DND-41 (cell line): ENCODE results near the gene SLC11A2.

Experiments
- ATAC-seq: fragments of 200-7000 bp; cut with Tn5 transposase; 3 replicates; pipeline ENCODE4 v1.9.1; 2021; ENCODE audit warnings: low read depth; ENCODE audit not compliant: insufficient read depth
- DNase-seq: peaks from one replicate; pipeline ENCODE4 v3.0.0-alpha.2; 2020
- H2AFZ ChIP-seq: 2 replicates; pipeline ENCODE4 v1.6.0; 2012; ENCODE audit warnings: low read depth, low read length
- H3K27ac ChIP-seq: 2 replicates; pipeline ENCODE4 v1.5.1; 2012; ENCODE audit warnings: low read length, inconsistent platforms
- H3K27me3 ChIP-seq: fragments of 200-600 bp; sonication (generic); 2 replicates; pipeline ENCODE4 v1.6.0; 2012; ENCODE audit warnings: low read length, mild to moderate bottlenecking, inconsistent platforms; ENCODE audit not compliant: insufficient read depth, poor library complexity
- H3K36me3 ChIP-seq: 2 replicates; pipeline ENCODE4 v1.5.1; 2012; ENCODE audit warnings: low read length, inconsistent platforms; ENCODE audit not compliant: insufficient read depth
- H3K4me1 ChIP-seq: 2 replicates; pipeline ENCODE4 v1.5.1; 2012; ENCODE audit warnings: mild to moderate bottlenecking, low read length; ENCODE audit not compliant: insufficient read depth
- H3K4me2 ChIP-seq: 2 replicates; pipeline ENCODE4 v1.6.0; 2012; ENCODE audit warnings: mild to moderate bottlenecking, moderate library complexity, low read length, inconsistent platforms; ENCODE audit not compliant: insufficient read depth
- H3K4me3 ChIP-seq, 2 experiments: fragments of 200-600 bp in 1 of 2; shearing (Covaris generic) in 1 of 2; 2 replicates each; pipeline ENCODE4 v1.5.1; 2012 to 2016; ENCODE audit warnings: inconsistent platforms in 2 of 2, low read length in 2 of 2, mild to moderate bottlenecking in 2 of 2, low read depth in 1 of 2, moderate library complexity in 1 of 2
- H3K79me2 ChIP-seq: 2 replicates; pipeline ENCODE4 v1.6.0; 2012; ENCODE audit warnings: low read length, inconsistent platforms; ENCODE audit not compliant: insufficient read depth
- H3K9ac ChIP-seq: 2 replicates; pipeline ENCODE4 v1.6.0; 2012; ENCODE audit warnings: low read depth, mild to moderate bottlenecking, inconsistent platforms, low read length, moderate library complexity
- H3K9me3 ChIP-seq: 2 replicates; pipeline ENCODE4 v1.5.1; 2012; ENCODE audit warnings: low read length, moderate library complexity, mild to moderate bottlenecking, inconsistent platforms; ENCODE audit not compliant: insufficient read depth, severe bottlenecking
- H4K20me1 ChIP-seq: 2 replicates; pipeline ENCODE4 v1.6.0; 2012; ENCODE audit warnings: low read length; ENCODE audit not compliant: insufficient read depth
- CTCF ChIP-seq: IDR thresholded peaks from 2 replicates; pipeline ENCODE4 v1.5.1; 2012; ENCODE audit warnings: borderline replicate concordance, low read length, moderate library complexity, mild to moderate bottlenecking; ENCODE audit not compliant: poor library complexity, severe bottlenecking; ENCODE audit errors: extremely low read depth
- EZH2 ChIP-seq: IDR thresholded peaks from 3 replicates; pipeline ENCODE4 v1.6.1; 2012; ENCODE audit warnings: borderline replicate concordance, low read depth, mild to moderate bottlenecking, moderate library complexity, low read length, inconsistent platforms; ENCODE audit not compliant: severe bottlenecking

SLC11A2 gene

DNA sequence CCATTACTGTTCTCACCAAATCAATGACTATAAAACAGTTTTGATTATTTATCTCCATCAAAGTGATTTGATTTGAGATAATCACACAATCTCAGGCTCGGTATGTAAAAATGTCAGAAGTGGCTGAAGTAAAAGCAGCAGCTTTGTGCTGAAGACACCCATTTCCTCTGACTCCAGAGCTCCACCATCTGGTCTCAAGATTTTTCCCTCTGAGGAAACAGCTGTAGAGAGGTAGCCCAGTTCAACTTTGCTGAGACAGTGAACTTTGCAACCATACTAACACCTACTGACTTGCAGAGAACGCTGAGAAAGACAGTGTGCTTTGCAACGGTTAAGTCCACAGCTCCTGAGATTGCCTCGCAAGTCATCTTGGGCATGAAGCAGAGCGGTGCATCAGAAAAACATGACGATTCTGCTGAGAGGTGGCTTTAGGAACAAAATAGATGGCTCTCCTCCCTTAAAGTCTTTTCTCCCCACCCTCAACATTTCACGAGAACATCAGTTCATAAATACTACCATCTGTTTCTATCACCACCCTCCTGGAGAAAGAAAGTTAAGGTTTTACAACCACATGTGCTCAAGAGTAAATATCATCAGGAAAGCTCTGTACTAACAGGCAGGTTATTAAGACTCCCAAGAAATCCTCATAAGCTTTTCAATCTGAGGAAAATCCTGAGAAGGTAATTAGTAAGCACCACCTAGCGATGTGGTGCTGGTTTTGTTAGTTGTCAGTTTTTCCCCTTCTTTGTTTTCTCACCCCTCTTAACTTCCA lies 39.0 kb downstream of the SLC11A2 start:
- Histone ChIP-seq H3K4me3 (no peak overlapping the region), H3K4me2 (no peak overlapping the region), H3K36me3 (peaks cover 60% of the 10 kb centered on the region), H3K79me2 (no peaks in the 10 kb centered on the region), H2AFZ (no peak overlapping the region), H4K20me1 (no peaks in the 10 kb centered on the region), H3K4me1 (no peaks in the 10 kb centered on the region), H3K27me3 (no peaks in the 10 kb centered on the region), H3K9ac (no peak overlapping the region), H3K9me3 (no peaks in the 10 kb centered on the region), H3K27ac (no peak overlapping the region)
- peak; percentile 88 for ATAC-seq
- TF ChIP-seq CTCF (peak; percentile 72), EZH2 (no peak)
- peak; percentile 45 for DNase-seq

GRCh38 chr12:50985322-50985721 lies 40.9 kb downstream of the SLC11A2 start:
- no peaks in the 10 kb centered on the region for H3K27me3 ChIP-seq
- H3K27ac ChIP-seq, result no peak overlapping the region
- no peaks in the 10 kb centered on the region for H3K9me3 ChIP-seq
- H3K9ac ChIP-seq, result no peak overlapping the region
- peaks cover 48% of the 10 kb centered on the region for H3K36me3 ChIP-seq
- no peaks in the 10 kb centered on the region for H3K79me2 ChIP-seq
- no peak overlapping the region for H2AFZ ChIP-seq
- DNase-seq (no peak), ATAC-seq (no peak)
- TF ChIP-seq CTCF, result no peak
- no peak for TF ChIP-seq EZH2
- no peaks in the 10 kb centered on the region for H3K4me1 ChIP-seq
- no peak overlapping the region for H3K4me3 ChIP-seq
- no peaks in the 10 kb centered on the region for H4K20me1 ChIP-seq
- no peak overlapping the region for H3K4me2 ChIP-seq

- H3K4me3 ChIP-seq, result no peak overlapping the region
- TF ChIP-seq CTCF (no peak), EZH2 (no peak)
- H3K9ac ChIP-seq, result no peak overlapping the region
- no peaks in the 10 kb centered on the region for H4K20me1 ChIP-seq
- ATAC-seq (no peak), DNase-seq (no peak)
- no peak overlapping the region for H3K27ac ChIP-seq
- no peaks in the 10 kb centered on the region for H3K27me3 ChIP-seq
- H2AFZ ChIP-seq, result no peak overlapping the region
- no peaks in the 10 kb centered on the region for H3K9me3 ChIP-seq
- peaks cover 44% of the 10 kb centered on the region for H3K36me3 ChIP-seq
- H3K79me2 ChIP-seq, result no peaks in the 10 kb centered on the region
- H3K4me1 ChIP-seq, result no peaks in the 10 kb centered on the region
- no peak overlapping the region for H3K4me2 ChIP-seq
Observed at GRCh38 chr12:50984586-50985298, 41.4 kb downstream of the SLC11A2 start.
